Mucosa of rectum (tissue), 2 donors: ENCODE results near the gene CALD1.

Experiments
- H3K27ac ChIP-seq, 2 donors: one replicate each; pipeline ENCODE4 v1.7.0; 2013; ENCODE audit warnings: inconsistent platforms in 2 of 2, low read depth in 2 of 2, low read length in 2 of 2
- H3K27me3 ChIP-seq, 2 donors: one replicate each; pipeline ENCODE4 v1.7.0; 2013; ENCODE audit warnings: low read length in 2 of 2; ENCODE audit not compliant: control insufficient read depth in 2 of 2, insufficient read depth in 2 of 2
- H3K36me3 ChIP-seq, 2 donors: one replicate each; pipeline ENCODE4 v1.7.0; 2013; ENCODE audit warnings: low read length in 2 of 2; ENCODE audit not compliant: control insufficient read depth in 2 of 2, insufficient read depth in 2 of 2
- H3K4me1 ChIP-seq, 2 donors: one replicate each; pipeline ENCODE4 v1.7.0; 2013; ENCODE audit warnings: low read length in 2 of 2, mild to moderate bottlenecking in 1 of 2; ENCODE audit not compliant: control insufficient read depth in 2 of 2, insufficient read depth in 2 of 2
- H3K4me3 ChIP-seq, 2 donors: one replicate each; pipeline ENCODE4 v1.7.0; 2013; ENCODE audit warnings: low read length in 2 of 2
- H3K9ac ChIP-seq, 2 donors: one replicate each; pipeline ENCODE4 v1.7.0; 2013; ENCODE audit warnings: low read length in 2 of 2, low read depth in 1 of 2, mild to moderate bottlenecking in 1 of 2
- H3K9me3 ChIP-seq, 2 donors: one replicate each; pipeline ENCODE4 v1.7.0; 2013; ENCODE audit warnings: low read length in 2 of 2; ENCODE audit not compliant: control insufficient read depth in 2 of 2
- donor health status: healthy.
- donor health status: Normal muscosa, but diverticular disease.

The CALD1 gene

DNA sequence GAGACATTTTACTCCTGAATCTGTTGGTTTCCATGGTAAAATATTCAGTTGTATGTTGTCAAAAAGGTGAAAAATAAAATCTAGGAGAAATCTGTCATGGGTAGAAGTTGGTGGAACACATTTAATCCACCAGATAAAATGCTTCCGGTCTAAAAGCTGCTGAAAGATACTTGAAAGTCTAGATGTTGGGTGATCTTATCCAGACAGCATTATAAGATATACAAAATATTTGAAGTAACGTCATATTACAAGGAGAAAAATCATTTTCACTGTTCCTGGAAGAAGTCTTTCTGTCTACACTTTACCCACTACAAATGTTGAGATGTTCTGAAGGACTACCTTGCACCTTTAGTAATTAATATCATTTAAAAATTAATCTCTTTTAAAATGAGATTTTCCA, 40.9 kb downstream of the CALD1 start:
- no peaks in the 10 kb centered on the region for H3K9me3 ChIP-seq
- no peak overlapping the region for H3K9ac ChIP-seq
- no peaks in the 10 kb centered on the region for H3K4me1 ChIP-seq
- H3K36me3 ChIP-seq = no peaks in the 10 kb centered on the region
- H3K4me3 ChIP-seq = no peak overlapping the region
- H3K27ac ChIP-seq = no peak overlapping the region
- H3K27me3 ChIP-seq = no peaks in the 10 kb centered on the region

DNA sequence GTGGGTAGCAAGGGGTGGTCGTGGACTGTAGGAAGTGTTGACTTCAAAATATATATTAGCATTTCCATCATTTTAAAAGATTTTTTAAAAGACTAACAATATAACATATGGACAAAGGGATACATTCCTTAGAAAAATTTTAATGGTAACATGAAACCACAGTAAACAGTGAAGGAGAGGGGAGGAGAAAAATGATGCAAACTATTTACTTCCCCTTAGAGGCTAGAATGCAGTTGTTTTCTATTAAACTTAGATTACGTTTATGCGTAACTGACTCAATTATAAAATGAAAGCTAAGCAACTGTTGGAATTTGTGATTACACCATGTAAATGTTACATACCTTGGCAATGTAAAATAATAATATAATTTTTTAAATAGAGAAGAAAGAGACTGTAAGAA, 41.3 kb downstream of the CALD1 start:
- Histone ChIP-seq H3K9ac (no peak overlapping the region), H3K27ac (no peak overlapping the region), H3K4me3 (no peak overlapping the region), H3K36me3 (no peaks in the 10 kb centered on the region), H3K4me1 (no peaks in the 10 kb centered on the region), H3K9me3 (no peaks in the 10 kb centered on the region), H3K27me3 (no peaks in the 10 kb centered on the region)

DNA sequence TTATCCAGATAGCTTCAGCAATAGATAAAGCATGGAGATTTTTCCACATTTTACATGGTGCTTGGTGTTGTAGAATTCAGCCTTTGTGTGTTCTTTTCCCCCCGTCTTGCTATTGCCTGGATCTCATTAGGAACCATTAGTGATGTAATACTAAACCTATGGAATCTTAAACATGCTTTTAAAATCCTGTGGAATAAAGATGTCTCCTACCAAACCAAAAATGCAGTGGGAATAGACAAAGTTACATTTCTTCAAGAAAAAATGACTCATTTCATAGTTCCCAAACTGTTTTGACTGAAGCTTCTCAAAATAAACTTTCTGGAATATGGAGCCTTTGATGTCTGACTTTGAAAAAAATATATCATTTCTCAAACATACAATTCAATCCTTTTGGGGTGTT, 44.0 kb downstream of the CALD1 start:
- Histone ChIP-seq H3K9ac (no peak overlapping the region), H3K27me3 (no peaks in the 10 kb centered on the region), H3K27ac (no peak overlapping the region), H3K4me1 (no peaks in the 10 kb centered on the region), H3K9me3 (no peaks in the 10 kb centered on the region), H3K36me3 (no peaks in the 10 kb centered on the region), H3K4me3 (no peak overlapping the region)

DNA sequence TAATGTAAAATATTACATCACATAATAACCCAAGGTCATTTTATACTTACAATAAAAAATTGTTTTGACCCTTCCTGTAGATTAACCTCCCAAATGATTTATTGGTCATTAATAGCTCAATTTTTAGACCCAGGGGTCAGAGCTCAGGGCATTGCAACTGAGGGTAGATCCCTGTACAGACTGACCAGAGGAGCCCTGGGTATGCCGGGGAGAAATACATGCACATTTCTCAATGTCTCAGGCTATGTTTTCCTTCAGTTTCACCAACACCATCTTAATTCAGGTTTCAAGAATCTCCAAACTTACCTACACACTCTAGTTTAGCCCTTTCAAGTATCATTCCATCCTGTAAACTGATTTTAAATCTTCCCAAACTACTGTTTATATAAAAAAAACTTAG, 46.2 kb downstream of the CALD1 start:
- Histone ChIP-seq H3K9ac (no peak overlapping the region), H3K9me3 (no peaks in the 10 kb centered on the region), H3K4me1 (no peaks in the 10 kb centered on the region), H3K36me3 (no peaks in the 10 kb centered on the region), H3K4me3 (no peak overlapping the region), H3K27ac (peak overlapping the region in 1 of 2 donors; percentile 6), H3K27me3 (no peaks in the 10 kb centered on the region)

DNA sequence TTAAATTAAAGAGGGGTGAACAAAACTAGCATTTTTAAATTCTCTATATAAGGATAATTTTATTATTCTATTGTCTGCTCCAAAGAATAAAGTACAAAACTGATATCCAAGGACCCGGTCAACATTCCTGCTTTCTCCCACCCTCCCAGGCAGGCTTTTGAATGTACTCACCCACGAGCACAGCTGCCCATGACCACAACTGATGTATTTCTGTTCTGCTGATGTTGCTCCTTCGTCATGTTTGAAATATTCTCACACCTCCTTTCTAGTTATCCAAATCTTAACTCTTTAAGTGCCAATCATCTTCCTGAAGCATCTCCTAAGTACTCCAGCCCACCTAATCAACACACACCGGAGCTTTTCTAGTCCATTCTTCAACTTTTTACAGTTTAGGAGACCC, 46.7 kb downstream of the CALD1 start:
- Histone ChIP-seq H3K9ac (no peak overlapping the region), H3K4me1 (no peaks in the 10 kb centered on the region), H3K27ac (peak overlapping the region in 1 of 2 donors; percentile 30), H3K27me3 (no peaks in the 10 kb centered on the region), H3K36me3 (no peaks in the 10 kb centered on the region), H3K9me3 (no peaks in the 10 kb centered on the region), H3K4me3 (no peak overlapping the region)

DNA sequence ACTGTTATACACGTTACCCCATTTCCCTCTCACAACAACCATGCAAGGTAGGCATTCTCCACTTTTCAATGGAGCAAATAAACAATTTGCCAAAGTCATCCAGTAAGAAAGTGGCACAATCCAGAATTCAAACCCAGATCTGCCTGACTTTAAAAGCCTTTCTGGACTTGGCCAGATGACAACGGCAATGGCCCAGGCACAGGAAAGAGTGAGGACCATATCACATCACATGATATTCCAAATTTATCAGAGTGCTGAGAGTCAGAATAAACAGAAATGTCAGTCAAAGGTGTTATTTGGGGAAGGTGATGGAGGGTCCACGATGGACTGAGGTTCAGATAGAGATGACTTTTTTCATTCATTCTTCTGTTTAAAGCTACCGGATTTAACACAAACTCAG, 48.0 kb downstream of the CALD1 start:
- H3K36me3 ChIP-seq = no peaks in the 10 kb centered on the region
- H3K27ac ChIP-seq = peak overlapping the region; percentile 29 to 30
- H3K27me3 ChIP-seq = no peaks in the 10 kb centered on the region
- no peak overlapping the region for H3K4me3 ChIP-seq
- no peak overlapping the region for H3K9ac ChIP-seq
- no peaks in the 10 kb centered on the region for H3K4me1 ChIP-seq
- H3K9me3 ChIP-seq = no peaks in the 10 kb centered on the region

DNA sequence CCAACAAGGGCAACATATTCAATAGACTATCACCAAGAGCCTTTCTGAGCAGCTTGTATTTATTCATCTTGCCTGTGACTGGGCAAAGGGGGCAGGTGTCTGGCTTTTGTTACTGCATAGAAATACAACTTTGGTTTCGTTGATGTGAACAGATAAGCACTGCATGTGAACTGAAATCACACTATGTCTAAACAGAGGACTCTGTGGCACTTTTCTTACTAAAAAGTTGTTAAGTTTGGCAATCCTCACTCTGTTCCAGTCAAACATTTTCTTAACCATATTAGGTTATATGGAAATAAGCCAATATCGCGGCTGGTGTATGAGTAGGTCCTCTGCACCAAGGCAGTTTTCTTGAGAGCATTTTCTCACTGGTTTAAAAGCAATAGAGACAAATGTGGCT, 48.5 kb downstream of the CALD1 start:
- H3K36me3 ChIP-seq = no peaks in the 10 kb centered on the region
- no peaks in the 10 kb centered on the region for H3K9me3 ChIP-seq
- no peak overlapping the region for H3K9ac ChIP-seq
- no peaks in the 10 kb centered on the region for H3K27me3 ChIP-seq
- H3K4me1 ChIP-seq = no peaks in the 10 kb centered on the region
- H3K27ac ChIP-seq = peak overlapping the region; percentile 29 to 30
- no peak overlapping the region for H3K4me3 ChIP-seq

DNA sequence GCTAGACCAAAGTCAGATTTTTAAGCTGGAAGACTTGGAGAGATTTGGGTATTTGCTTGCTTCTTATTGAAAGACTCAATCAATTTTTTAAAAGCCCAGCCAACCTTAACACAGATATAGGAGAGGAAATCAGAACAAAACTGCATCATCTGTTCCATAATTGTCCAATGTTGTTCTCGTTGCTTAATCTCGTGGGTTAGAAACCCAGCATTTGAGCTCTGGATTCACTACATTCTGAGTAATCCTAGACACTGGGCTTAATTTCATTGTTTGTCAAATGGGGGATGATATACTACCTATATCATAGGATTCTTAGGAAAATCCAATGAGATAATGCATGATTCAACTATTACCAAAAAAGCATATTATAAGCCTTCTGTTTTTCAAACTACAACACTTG, 48.9 kb downstream of the CALD1 start:
- H3K4me3 ChIP-seq = no peak overlapping the region
- H3K27me3 ChIP-seq = no peaks in the 10 kb centered on the region
- H3K9me3 ChIP-seq = no peaks in the 10 kb centered on the region
- H3K4me1 ChIP-seq = no peaks in the 10 kb centered on the region
- no peak overlapping the region for H3K9ac ChIP-seq
- H3K36me3 ChIP-seq = no peaks in the 10 kb centered on the region
- peak overlapping the region; percentile 20 to 30 for H3K27ac ChIP-seq

DNA sequence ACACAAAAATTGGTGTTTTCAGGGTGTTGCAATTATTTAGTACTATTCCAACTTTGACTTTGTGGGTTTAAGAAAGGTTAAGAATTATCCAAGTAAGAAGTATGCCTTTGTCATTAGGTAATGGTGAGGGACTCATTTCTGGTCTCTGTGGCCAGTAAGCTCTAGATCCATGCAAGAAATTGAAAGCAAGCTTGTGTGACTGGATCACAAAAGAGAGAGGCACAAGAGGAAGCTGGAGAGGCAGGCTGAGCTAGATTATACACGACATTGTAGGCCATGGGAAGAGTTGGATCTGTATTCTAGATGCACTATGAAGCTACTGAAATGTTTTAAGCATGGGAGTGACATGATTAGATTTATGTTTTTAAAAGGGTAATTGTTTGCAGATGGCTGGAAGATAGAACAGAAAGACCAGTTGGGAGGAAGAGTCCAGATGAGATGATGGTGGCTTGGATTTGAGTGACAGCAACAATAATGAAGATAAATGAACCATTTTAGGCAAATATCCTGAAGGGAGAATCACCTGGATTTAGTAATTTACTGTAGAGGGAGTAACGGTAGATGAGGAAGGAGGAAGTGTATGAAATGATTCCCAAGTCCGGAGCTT, 50.0 kb downstream of the CALD1 start:
- H3K27ac ChIP-seq = peak overlapping the region in 1 of 2 donors; percentile 13
- no peak overlapping the region for H3K4me3 ChIP-seq
- no peaks in the 10 kb centered on the region for H3K4me1 ChIP-seq
- no peaks in the 10 kb centered on the region for H3K9me3 ChIP-seq
- no peak overlapping the region for H3K9ac ChIP-seq
- H3K36me3 ChIP-seq = no peaks in the 10 kb centered on the region
- H3K27me3 ChIP-seq = no peaks in the 10 kb centered on the region

DNA sequence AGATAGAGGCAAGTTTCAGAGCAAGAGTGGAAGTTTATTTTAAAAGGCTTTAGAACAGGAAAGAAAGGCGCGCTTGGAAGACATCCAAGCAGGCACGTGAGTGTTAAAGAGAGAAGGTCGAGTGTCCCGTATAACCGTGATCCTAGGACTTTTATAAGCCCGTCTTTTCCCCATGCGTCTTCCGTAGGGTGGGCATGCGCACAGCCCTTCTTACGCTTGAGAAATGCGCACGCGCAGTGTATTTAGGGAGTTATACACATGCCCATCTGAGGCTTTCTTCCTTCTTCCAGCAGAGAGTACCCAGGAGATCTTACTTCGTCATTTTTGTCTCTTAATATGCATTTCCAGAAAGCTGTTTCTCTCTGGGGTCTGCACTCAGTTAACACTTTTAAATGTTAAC, 52.4 kb downstream of the CALD1 start:
- H3K9ac ChIP-seq = no peak overlapping the region
- H3K36me3 ChIP-seq = no peaks in the 10 kb centered on the region
- H3K4me3 ChIP-seq = no peak overlapping the region
- H3K27me3 ChIP-seq = no peaks in the 10 kb centered on the region
- no peak overlapping the region for H3K27ac ChIP-seq
- peaks cover 0 to 3% of the 10 kb centered on the region in 2 donors for H3K4me1 ChIP-seq
- no peaks in the 10 kb centered on the region for H3K9me3 ChIP-seq

DNA sequence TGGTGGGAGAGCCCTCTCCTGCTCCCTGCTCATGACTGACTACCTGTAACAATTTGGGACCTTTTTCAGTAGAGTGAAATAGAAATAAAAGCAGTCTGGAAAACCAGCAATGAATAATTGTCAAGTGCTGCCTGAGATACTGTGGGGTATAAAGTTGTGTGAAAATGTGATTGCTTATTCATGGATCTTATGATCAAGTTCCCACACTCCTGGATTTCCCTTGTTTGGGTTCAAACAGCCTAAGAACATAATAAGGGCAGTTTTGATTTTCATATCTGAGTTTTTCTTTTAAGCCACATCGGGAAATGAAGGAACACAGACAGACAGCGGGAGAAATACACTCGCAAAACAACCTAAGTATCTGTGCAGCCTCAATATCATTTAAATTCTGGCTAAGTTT, 52.9 kb downstream of the CALD1 start:
- H3K27ac ChIP-seq = no peak overlapping the region

More for the DNA sequence above, 52.9 kb downstream of the CALD1 start:
- Histone ChIP-seq H3K9me3 (no peaks in the 10 kb centered on the region), H3K27me3 (no peaks in the 10 kb centered on the region), H3K36me3 (no peaks in the 10 kb centered on the region), H3K9ac (no peak overlapping the region), H3K4me1 (peaks cover 0 to 3% of the 10 kb centered on the region in 2 donors), H3K4me3 (no peak overlapping the region)
